ENCODE results near the gene EIPR1.

EIPR1 gene

GRCh38 chr2:3325458-3326181 lies 52.0 kb downstream of the EIPR1 start:
- H3K4me1 ChIP-seq (ENCODE audit: control insufficient read depth, low read depth, low read length): no peaks in the 10 kb centered on the region
- no peak overlapping the region for H3K4me3 ChIP-seq (ENCODE audit: low read length)
- no peaks in the 10 kb centered on the region for H3K27me3 ChIP-seq (ENCODE audit: insufficient read depth, low read length, poor library complexity)
- no CpG with 5 or more reads among the region's 11 CpGs for WGBS (ENCODE audit: extremely low coverage, insufficient coverage, low lambda C conversion rate)
- H3K79me1 ChIP-seq (ENCODE audit: low read length): no peaks in the 10 kb centered on the region
- H3K4ac ChIP-seq (ENCODE audit: low read depth, low read length): no peak overlapping the region
- H3K27ac ChIP-seq (ENCODE audit: low read depth, low read length): no peak overlapping the region
- H4K8ac ChIP-seq (ENCODE audit: low read depth, low read length): no peak overlapping the region
- H3K36me3 ChIP-seq (ENCODE audit: control insufficient read depth, insufficient read depth, low read length): no peaks in the 10 kb centered on the region
- no peak overlapping the region for H2AK5ac ChIP-seq (ENCODE audit: low read length)
- no peak overlapping the region for H3K18ac ChIP-seq (ENCODE audit: low read length)
- H2BK120ac ChIP-seq (ENCODE audit: low read depth, low read length): no peak overlapping the region
- no peak overlapping the region for H3K9ac ChIP-seq (ENCODE audit: low read length)
- DNase-seq: no peak
- H4K5ac ChIP-seq (ENCODE audit: low read length): no peak overlapping the region
- H3K79me2 ChIP-seq (ENCODE audit: control insufficient read depth, insufficient read depth, low read length): no peaks in the 10 kb centered on the region
- H3K4me2 ChIP-seq (ENCODE audit: low read length): no peak overlapping the region
- no peak overlapping the region for H3K23ac ChIP-seq (ENCODE audit: low read length)
- no peak overlapping the region for H2BK15ac ChIP-seq (replicated peaks; ENCODE audit: low read depth)
- no peak overlapping the region for H3K56ac ChIP-seq (ENCODE audit: low read length)
- no peak overlapping the region for H2BK5ac ChIP-seq (ENCODE audit: low read length)

- DNase-seq: no peak
- Histone ChIP-seq H3K56ac (ENCODE audit: low read length) (no peak overlapping the region), H4K8ac (ENCODE audit: low read depth, low read length) (no peak overlapping the region), H3K4me1 (ENCODE audit: control insufficient read depth, low read depth, low read length) (no peaks in the 10 kb centered on the region), H3K27me3 (ENCODE audit: insufficient read depth, low read length, poor library complexity) (no peaks in the 10 kb centered on the region), H3K9ac (ENCODE audit: low read length) (no peak overlapping the region), H2BK5ac (ENCODE audit: low read length) (no peak overlapping the region), H3K4me2 (ENCODE audit: low read length) (no peak overlapping the region), H2BK15ac (replicated peaks; ENCODE audit: low read depth) (no peak overlapping the region), H2BK120ac (ENCODE audit: low read depth, low read length) (no peak overlapping the region), H2AK5ac (ENCODE audit: low read length) (no peak overlapping the region), H3K79me1 (ENCODE audit: low read length) (peaks cover 3% of the 10 kb centered on the region), H3K36me3 (ENCODE audit: control insufficient read depth, insufficient read depth, low read length) (no peaks in the 10 kb centered on the region), H3K23ac (ENCODE audit: low read length) (no peak overlapping the region), H3K79me2 (ENCODE audit: control insufficient read depth, insufficient read depth, low read length) (no peaks in the 10 kb centered on the region), H3K4ac (ENCODE audit: low read depth, low read length) (no peak overlapping the region), H3K4me3 (ENCODE audit: low read length) (no peak overlapping the region), H4K5ac (ENCODE audit: low read length) (no peak overlapping the region), H3K18ac (ENCODE audit: low read length) (no peak overlapping the region), H3K27ac (ENCODE audit: low read depth, low read length) (no peak overlapping the region)
- no CpG with 5 or more reads among the region's 34 CpGs for WGBS (ENCODE audit: extremely low coverage, insufficient coverage, low lambda C conversion rate)
Observed at GRCh38 chr2:3324404-3325281, 53.0 kb downstream of the EIPR1 start.

GRCh38 chr2:3324036-3324386 lies 53.6 kb downstream of the EIPR1 start:
- no peak overlapping the region for H3K4me2 ChIP-seq (ENCODE audit: low read length)
- no peak overlapping the region for H3K27ac ChIP-seq (ENCODE audit: low read depth, low read length)
- no peak overlapping the region for H3K18ac ChIP-seq (ENCODE audit: low read length)
- H3K9ac ChIP-seq (ENCODE audit: low read length): no peak overlapping the region
- no peak overlapping the region for H2BK15ac ChIP-seq (replicated peaks; ENCODE audit: low read depth)
- no peaks in the 10 kb centered on the region for H3K36me3 ChIP-seq (ENCODE audit: control insufficient read depth, insufficient read depth, low read length)
- no peaks in the 10 kb centered on the region for H3K4me1 ChIP-seq (ENCODE audit: control insufficient read depth, low read depth, low read length)
- H2BK5ac ChIP-seq (ENCODE audit: low read length): no peak overlapping the region
- no peak for DNase-seq
- no peak overlapping the region for H3K56ac ChIP-seq (ENCODE audit: low read length)
- H3K4ac ChIP-seq (ENCODE audit: low read depth, low read length): no peak overlapping the region
- WGBS (ENCODE audit: extremely low coverage, insufficient coverage, low lambda C conversion rate): no CpG with 5 or more reads among the region's 11 CpGs
- no peak overlapping the region for H3K23ac ChIP-seq (ENCODE audit: low read length)
- H3K4me3 ChIP-seq (ENCODE audit: low read length): no peak overlapping the region
- no peak overlapping the region for H2AK5ac ChIP-seq (ENCODE audit: low read length)
- H3K27me3 ChIP-seq (ENCODE audit: insufficient read depth, low read length, poor library complexity): no peaks in the 10 kb centered on the region
- H3K79me1 ChIP-seq (ENCODE audit: low read length): peaks cover 3% of the 10 kb centered on the region
- H3K79me2 ChIP-seq (ENCODE audit: control insufficient read depth, insufficient read depth, low read length): no peaks in the 10 kb centered on the region
- H2BK120ac ChIP-seq (ENCODE audit: low read depth, low read length): no peak overlapping the region
- no peak overlapping the region for H4K5ac ChIP-seq (ENCODE audit: low read length)
- H4K8ac ChIP-seq (ENCODE audit: low read depth, low read length): no peak overlapping the region

GRCh38 chr2:3323360-3324035 lies 54.1 kb downstream of the EIPR1 start:
- peaks cover 3% of the 10 kb centered on the region for H3K79me1 ChIP-seq (ENCODE audit: low read length)
- no peaks in the 10 kb centered on the region for H3K27me3 ChIP-seq (ENCODE audit: insufficient read depth, low read length, poor library complexity)
- no peak overlapping the region for H3K18ac ChIP-seq (ENCODE audit: low read length)
- no peaks in the 10 kb centered on the region for H3K79me2 ChIP-seq (ENCODE audit: control insufficient read depth, insufficient read depth, low read length)
- H3K36me3 ChIP-seq (ENCODE audit: control insufficient read depth, insufficient read depth, low read length): no peaks in the 10 kb centered on the region
- H2AK5ac ChIP-seq (ENCODE audit: low read length): no peak overlapping the region
- no peak overlapping the region for H3K4me3 ChIP-seq (ENCODE audit: low read length)
- H2BK15ac ChIP-seq (replicated peaks; ENCODE audit: low read depth): no peak overlapping the region
- H2BK5ac ChIP-seq (ENCODE audit: low read length): no peak overlapping the region
- no peak overlapping the region for H3K56ac ChIP-seq (ENCODE audit: low read length)
- H3K4me1 ChIP-seq (ENCODE audit: control insufficient read depth, low read depth, low read length): no peaks in the 10 kb centered on the region
- no peak overlapping the region for H3K9ac ChIP-seq (ENCODE audit: low read length)
- no peak overlapping the region for H3K4me2 ChIP-seq (ENCODE audit: low read length)
- H3K27ac ChIP-seq (ENCODE audit: low read depth, low read length): no peak overlapping the region
- H3K23ac ChIP-seq (ENCODE audit: low read length): no peak overlapping the region
- no peak overlapping the region for H4K5ac ChIP-seq (ENCODE audit: low read length)
- no CpG with 5 or more reads among the region's 19 CpGs for WGBS (ENCODE audit: extremely low coverage, insufficient coverage, low lambda C conversion rate)
- H4K8ac ChIP-seq (ENCODE audit: low read depth, low read length): no peak overlapping the region
- H2BK120ac ChIP-seq (ENCODE audit: low read depth, low read length): no peak overlapping the region
- DNase-seq: no peak
- H3K4ac ChIP-seq (ENCODE audit: low read depth, low read length): no peak overlapping the region

- Histone ChIP-seq H3K27me3 (ENCODE audit: insufficient read depth, low read length, poor library complexity) (no peaks in the 10 kb centered on the region), H2BK120ac (ENCODE audit: low read depth, low read length) (no peak overlapping the region), H3K18ac (ENCODE audit: low read length) (no peak overlapping the region), H3K79me2 (ENCODE audit: control insufficient read depth, insufficient read depth, low read length) (no peaks in the 10 kb centered on the region), H3K23ac (ENCODE audit: low read length) (no peak overlapping the region), H3K79me1 (ENCODE audit: low read length) (peaks cover 3% of the 10 kb centered on the region), H4K5ac (ENCODE audit: low read length) (no peak overlapping the region), H2AK5ac (ENCODE audit: low read length) (no peak overlapping the region), H4K8ac (ENCODE audit: low read depth, low read length) (no peak overlapping the region), H3K36me3 (ENCODE audit: control insufficient read depth, insufficient read depth, low read length) (no peaks in the 10 kb centered on the region), H3K4me1 (ENCODE audit: control insufficient read depth, low read depth, low read length) (no peaks in the 10 kb centered on the region), H3K4me2 (ENCODE audit: low read length) (no peak overlapping the region), H3K27ac (ENCODE audit: low read depth, low read length) (no peak overlapping the region), H2BK5ac (ENCODE audit: low read length) (no peak overlapping the region), H3K4me3 (ENCODE audit: low read length) (no peak overlapping the region), H3K56ac (ENCODE audit: low read length) (no peak overlapping the region), H3K9ac (ENCODE audit: low read length) (no peak overlapping the region), H2BK15ac (replicated peaks; ENCODE audit: low read depth) (no peak overlapping the region), H3K4ac (ENCODE audit: low read depth, low read length) (no peak overlapping the region)
- WGBS (ENCODE audit: extremely low coverage, insufficient coverage, low lambda C conversion rate): no CpG with 5 or more reads among the region's 18 CpGs
- DNase-seq: no peak
Observed at GRCh38 chr2:3322311-3322970, 55.2 kb downstream of the EIPR1 start.

Data from mesendoderm (in vitro differentiated cells).